ENCODE data around the gene EPN3.
A peak's percentile ranks its signal among the peaks of the same experiment; 100 is the strongest.

EPN3 gene

GRCh38 chr17:50535407-50535806, 2.9 kb downstream of the EPN3 start:
- no peak for DNase-seq

GRCh38 chr17:50536683-50537646, 4.4 kb downstream of the EPN3 start:
- no peak for DNase-seq

GRCh38 chr17:50537721-50538548, 5.4 kb downstream of the EPN3 start:
- DNase-seq: no peak

GRCh38 chr17:50538549-50539410, 6.2 kb downstream of the EPN3 start:
- no peak for DNase-seq

- no peak for DNase-seq
These were observed 7.4 kb downstream of the EPN3 start for GRCh38 chr17:50539762-50540559.

- DNase-seq: no peak
These were observed 8.2 kb downstream of the EPN3 start for GRCh38 chr17:50540560-50541401.

GRCh38 chr17:50541402-50541715, 8.8 kb downstream of the EPN3 start:
- DNase-seq: no peak

GRCh38 chr17:50541716-50542688, 9.5 kb downstream of the EPN3 start:
- peak; percentile 83 for DNase-seq

GRCh38 chr17:50542795-50543774, 10.6 kb downstream of the EPN3 start:
- no peak for DNase-seq

- no peak for DNase-seq
These were observed 12.0 kb downstream of the EPN3 start for GRCh38 chr17:50544516-50544915.

GRCh38 chr17:50545311-50545710, 12.8 kb downstream of the EPN3 start:
- no peak for DNase-seq

- no peak for DNase-seq
These were observed 14.1 kb downstream of the EPN3 start for GRCh38 chr17:50546701-50547034.

- peak; percentile 86 for DNase-seq
These were observed 14.7 kb downstream of the EPN3 start, which contains the start of gene SPATA20 for GRCh38 chr17:50547035-50547735. SPATA20 (plus strand) TSS chr17:50547174; CDS start chr17:50547209, 35 bp downstream.

GRCh38 chr17:50547736-50548083, 15.2 kb downstream of the EPN3 start:
- DNase-seq: no peak

- no peak for DNase-seq
These were observed 16.3 kb downstream of the EPN3 start for GRCh38 chr17:50548831-50549230.

GRCh38 chr17:50549256-50549941, 16.9 kb downstream of the EPN3 start:
- DNase-seq: no peak

- DNase-seq: no peak
These were observed 17.4 kb downstream of the EPN3 start for GRCh38 chr17:50549969-50550368.

Data from midbrain (tissue), 1 donor.